ENCODE measurements around the gene EML6.

GRCh38 chr2:54909001-54909400 lies 185.5 kb downstream of the EML6 start:
- TF ChIP-seq EP300 (IDR thresholded peaks at IDR 0.05; ENCODE audit: borderline replicate concordance in 1 of 2, control insufficient read depth in 1 of 2, low read depth in 2 of 2, low read length in 2 of 2) (no peak), CTCF (IDR thresholded peaks at IDR 0.05 in 2 of 3, conservative IDR thresholded peaks at IDR 0.05 in 1 of 3; ENCODE audit: control insufficient read depth in 2 of 3, extremely low read depth in 1 of 3, insufficient read depth in 1 of 3, low read depth in 3 of 3, low read length in 3 of 3) (no peak)
- TF ChIP-seq, protein P1, sequence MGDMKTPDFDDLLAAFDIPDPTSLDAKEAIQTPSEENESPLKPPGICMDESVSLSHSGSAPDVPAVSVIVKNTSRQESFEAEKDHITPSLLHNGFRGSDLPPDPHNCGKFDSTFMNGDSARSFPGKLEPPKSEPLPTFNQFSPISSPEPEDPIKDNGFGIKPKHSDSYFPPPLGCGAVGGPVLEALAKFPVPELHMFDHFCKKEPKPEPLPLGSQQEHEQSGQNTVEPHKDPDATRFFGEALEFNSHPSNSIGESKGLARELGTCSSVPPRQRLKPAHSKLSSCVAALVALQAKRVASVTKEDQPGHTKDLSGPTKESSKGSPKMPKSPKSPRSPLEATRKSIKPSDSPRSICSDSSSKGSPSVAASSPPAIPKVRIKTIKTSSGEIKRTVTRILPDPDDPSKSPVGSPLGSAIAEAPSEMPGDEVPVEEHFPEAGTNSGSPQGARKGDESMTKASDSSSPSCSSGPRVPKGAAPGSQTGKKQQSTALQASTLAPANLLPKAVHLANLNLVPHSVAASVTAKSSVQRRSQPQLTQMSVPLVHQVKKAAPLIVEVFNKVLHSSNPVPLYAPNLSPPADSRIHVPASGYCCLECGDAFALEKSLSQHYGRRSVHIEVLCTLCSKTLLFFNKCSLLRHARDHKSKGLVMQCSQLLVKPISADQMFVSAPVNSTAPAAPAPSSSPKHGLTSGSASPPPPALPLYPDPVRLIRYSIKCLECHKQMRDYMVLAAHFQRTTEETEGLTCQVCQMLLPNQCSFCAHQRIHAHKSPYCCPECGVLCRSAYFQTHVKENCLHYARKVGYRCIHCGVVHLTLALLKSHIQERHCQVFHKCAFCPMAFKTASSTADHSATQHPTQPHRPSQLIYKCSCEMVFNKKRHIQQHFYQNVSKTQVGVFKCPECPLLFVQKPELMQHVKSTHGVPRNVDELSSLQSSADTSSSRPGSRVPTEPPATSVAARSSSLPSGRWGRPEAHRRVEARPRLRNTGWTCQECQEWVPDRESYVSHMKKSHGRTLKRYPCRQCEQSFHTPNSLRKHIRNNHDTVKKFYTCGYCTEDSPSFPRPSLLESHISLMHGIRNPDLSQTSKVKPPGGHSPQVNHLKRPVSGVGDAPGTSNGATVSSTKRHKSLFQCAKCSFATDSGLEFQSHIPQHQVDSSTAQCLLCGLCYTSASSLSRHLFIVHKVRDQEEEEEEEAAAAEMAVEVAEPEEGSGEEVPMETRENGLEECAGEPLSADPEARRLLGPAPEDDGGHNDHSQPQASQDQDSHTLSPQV (IDR thresholded peaks at IDR 0.05), result no peak

All from GM12878 (cell line).